Cardiac muscle cell (in vitro differentiated cells and primary cell): ENCODE measurements around the gene ASB5. TPM values are rescaled to one million over a fixed set of nuclear protein-coding genes. Genes with fewer than 3 reads are reported as not detected.

Experiments used
- DNase-seq, 2 donors: peaks; one replicate each; pipeline versions ENCODE4 v3.0.0 to v3.0.0-alpha.2; 2010 to 2017; ENCODE audit warnings: low read depth in 1 of 2, low spot score in 1 of 2
- H3K27ac ChIP-seq: fragments of 200-600 bp; sonication (generic); 2 replicates; pipeline ENCODE4 v1.5.1; 2016
- H3K27me3 ChIP-seq: fragments of 200-600 bp; sonication (generic); 2 replicates; pipeline ENCODE4 v1.6.0; 2016; ENCODE audit warnings: control low read depth
- H3K36me3 ChIP-seq: fragments of 200-600 bp; sonication (generic); 2 replicates; pipeline ENCODE4 v1.5.1; 2016; ENCODE audit warnings: control low read depth
- H3K4me1 ChIP-seq: fragments of 200-600 bp; sonication (generic); 2 replicates; pipeline ENCODE4 v1.8.1; 2017; ENCODE audit warnings: low read depth, mild to moderate bottlenecking, mixed run types
- H3K4me3 ChIP-seq: fragments of 200-600 bp; sonication (generic); 2 replicates; pipeline ENCODE4 v1.5.1; 2016; ENCODE audit warnings: mild to moderate bottlenecking
- H3K9me3 ChIP-seq: fragments of 200-600 bp; sonication (generic); 2 replicates; pipeline ENCODE4 v1.5.1; 2017; ENCODE audit warnings: low read depth, mild to moderate bottlenecking, control low read depth
- CTCF ChIP-seq: IDR thresholded peaks from 2 replicates; pipeline ENCODE4 v1.5.1; 2012; ENCODE audit warnings: low read depth, mild to moderate bottlenecking, low read length
- polyA plus RNA-seq: library from polyadenylated mRNA; unstranded; fragments of >200 nt; fragmentation: Nextera tagmentation; extraction: Ambion mirVana; gene quantifications from 2 replicates; pipeline ENCODE4 v1.2.1, GENCODE V29; 2016
- total RNA-seq: library from RNA; depleted of rRNA; stranded (reverse); fragments of >200 nt; gene quantifications from 2 replicates; pipeline ENCODE4 v1.2.3, GENCODE V29; 2016

ASB5 gene
- total and polyA plus RNA-seq, 2 experiments from 2014 or later = 0.45 TPM; not detected in 1

GRCh38 chr4:176271749-176272148 is 2.7 kb upstream of the ASB5 start:
- Histone ChIP-seq H3K27me3 (no peaks in the 10 kb centered on the region), H3K27ac (no peak overlapping the region), H3K36me3 (no peaks in the 10 kb centered on the region), H3K9me3 (no peaks in the 10 kb centered on the region), H3K4me3 (no peak overlapping the region), H3K4me1 (no peaks in the 10 kb centered on the region)
- DNase-seq = no peak
- TF ChIP-seq CTCF = no peak

- Histone ChIP-seq H3K9me3 (no peaks in the 10 kb centered on the region), H3K4me1 (no peaks in the 10 kb centered on the region), H3K4me3 (no peak overlapping the region), H3K27me3 (no peaks in the 10 kb centered on the region), H3K36me3 (no peaks in the 10 kb centered on the region), H3K27ac (no peak overlapping the region)
- no peak for TF ChIP-seq CTCF
- DNase-seq = peak in 1 of 2 donors; percentile 84
Observed at GRCh38 chr4:176270669-176271068, 1.6 kb upstream of the ASB5 start.

GRCh38 chr4:176266026-176266425 is 3.0 kb downstream of the ASB5 start:
- no peak overlapping the region for H3K4me3 ChIP-seq
- H3K36me3 ChIP-seq = no peaks in the 10 kb centered on the region
- H3K9me3 ChIP-seq = no peaks in the 10 kb centered on the region
- H3K27me3 ChIP-seq = no peaks in the 10 kb centered on the region
- DNase-seq = no peak
- no peak for TF ChIP-seq CTCF
- no peak overlapping the region for H3K27ac ChIP-seq
- H3K4me1 ChIP-seq = no peaks in the 10 kb centered on the region

GRCh38 chr4:176262243-176262642 is 6.8 kb downstream of the ASB5 start:
- no peaks in the 10 kb centered on the region for H3K9me3 ChIP-seq
- no peak overlapping the region for H3K27ac ChIP-seq
- TF ChIP-seq CTCF = no peak
- H3K4me1 ChIP-seq = no peaks in the 10 kb centered on the region
- H3K36me3 ChIP-seq = no peaks in the 10 kb centered on the region
- DNase-seq = no peak
- no peak overlapping the region for H3K4me3 ChIP-seq
- no peaks in the 10 kb centered on the region for H3K27me3 ChIP-seq

- no peak overlapping the region for H3K4me3 ChIP-seq
- no peaks in the 10 kb centered on the region for H3K27me3 ChIP-seq
Observed at GRCh38 chr4:176261481-176261880, 7.5 kb downstream of the ASB5 start.

More at GRCh38 chr4:176261481-176261880, 7.5 kb downstream of the ASB5 start:
- Histone ChIP-seq H3K4me1 (no peaks in the 10 kb centered on the region), H3K36me3 (no peaks in the 10 kb centered on the region), H3K27ac (no peak overlapping the region), H3K9me3 (no peaks in the 10 kb centered on the region)
- no peak for TF ChIP-seq CTCF
- DNase-seq = no peak
